ENCODE data around the gene NDUFA3. TPM values are rescaled to one million over a fixed set of nuclear protein-coding genes. Genes with fewer than 3 reads are reported as not detected.

The NDUFA3 gene
- total and polyA plus RNA-seq, 8 donors: 27.7 to 166 (median 50.5) TPM

DNA sequence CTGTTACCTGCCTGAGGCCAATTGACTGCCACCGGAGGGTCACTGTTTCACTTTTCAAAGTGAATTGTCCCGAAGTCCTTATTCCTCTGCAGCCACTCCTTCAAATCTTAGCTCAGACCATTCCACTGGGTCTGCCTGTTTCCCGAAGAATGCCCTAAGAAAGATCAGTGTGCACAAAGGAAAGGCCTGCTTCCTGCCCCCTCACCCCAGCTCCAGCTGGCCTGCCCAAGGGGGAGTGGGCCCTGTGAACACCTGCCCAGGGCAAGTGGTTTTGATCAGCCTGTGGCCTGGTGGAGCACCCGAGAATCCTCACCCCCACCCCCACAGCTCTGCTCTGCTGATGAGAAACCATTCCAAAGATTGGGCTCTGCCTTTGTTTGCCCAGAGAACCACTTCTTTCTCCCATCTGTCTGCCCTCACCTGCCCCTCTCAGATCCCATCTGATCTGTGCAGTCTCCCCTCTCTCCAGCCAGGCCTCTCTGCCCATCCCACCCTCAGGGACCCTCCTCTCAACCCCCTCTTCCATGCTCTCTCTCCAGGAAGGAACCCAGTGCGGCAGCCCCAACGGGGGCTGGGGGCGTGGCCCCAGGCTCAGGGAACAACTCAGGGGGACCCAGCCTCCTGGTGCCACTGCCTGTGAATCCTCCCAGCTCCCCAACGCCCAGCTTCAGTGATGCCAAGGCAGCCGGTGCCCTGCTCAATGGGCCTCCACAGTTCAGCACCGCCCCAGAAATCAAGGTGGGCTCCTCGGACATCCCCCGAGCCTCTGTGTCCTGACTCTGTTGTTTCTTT lies 46.6 kb downstream of the NDUFA3 start:
- no peak for ATAC-seq
- H3K36me3 ChIP-seq: peaks cover 4 to 78% (median 63%) of the 10 kb centered on the region in 3 donors
- intact Hi-C loops (cut with DNase I): no loop called here
- WGBS, 2 donors: 83 to 89% methylated on average over 12 of the region's 12 CpGs
- H3K4me3 ChIP-seq: no peak overlapping the region
- DNase-seq: no peak
- FAIRE-seq: no peak
- H3K9me3 ChIP-seq: no peaks in the 10 kb centered on the region
- TF ChIP-seq, protein P1, sequence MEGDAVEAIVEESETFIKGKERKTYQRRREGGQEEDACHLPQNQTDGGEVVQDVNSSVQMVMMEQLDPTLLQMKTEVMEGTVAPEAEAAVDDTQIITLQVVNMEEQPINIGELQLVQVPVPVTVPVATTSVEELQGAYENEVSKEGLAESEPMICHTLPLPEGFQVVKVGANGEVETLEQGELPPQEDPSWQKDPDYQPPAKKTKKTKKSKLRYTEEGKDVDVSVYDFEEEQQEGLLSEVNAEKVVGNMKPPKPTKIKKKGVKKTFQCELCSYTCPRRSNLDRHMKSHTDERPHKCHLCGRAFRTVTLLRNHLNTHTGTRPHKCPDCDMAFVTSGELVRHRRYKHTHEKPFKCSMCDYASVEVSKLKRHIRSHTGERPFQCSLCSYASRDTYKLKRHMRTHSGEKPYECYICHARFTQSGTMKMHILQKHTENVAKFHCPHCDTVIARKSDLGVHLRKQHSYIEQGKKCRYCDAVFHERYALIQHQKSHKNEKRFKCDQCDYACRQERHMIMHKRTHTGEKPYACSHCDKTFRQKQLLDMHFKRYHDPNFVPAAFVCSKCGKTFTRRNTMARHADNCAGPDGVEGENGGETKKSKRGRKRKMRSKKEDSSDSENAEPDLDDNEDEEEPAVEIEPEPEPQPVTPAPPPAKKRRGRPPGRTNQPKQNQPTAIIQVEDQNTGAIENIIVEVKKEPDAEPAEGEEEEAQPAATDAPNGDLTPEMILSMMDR (IDR thresholded peaks at IDR 0.05): no peak
- no peak overlapping the region for H3K27ac ChIP-seq
- no peaks in the 10 kb centered on the region for H3K27me3 ChIP-seq
- no peaks in the 10 kb centered on the region for H3K4me1 ChIP-seq

DNA sequence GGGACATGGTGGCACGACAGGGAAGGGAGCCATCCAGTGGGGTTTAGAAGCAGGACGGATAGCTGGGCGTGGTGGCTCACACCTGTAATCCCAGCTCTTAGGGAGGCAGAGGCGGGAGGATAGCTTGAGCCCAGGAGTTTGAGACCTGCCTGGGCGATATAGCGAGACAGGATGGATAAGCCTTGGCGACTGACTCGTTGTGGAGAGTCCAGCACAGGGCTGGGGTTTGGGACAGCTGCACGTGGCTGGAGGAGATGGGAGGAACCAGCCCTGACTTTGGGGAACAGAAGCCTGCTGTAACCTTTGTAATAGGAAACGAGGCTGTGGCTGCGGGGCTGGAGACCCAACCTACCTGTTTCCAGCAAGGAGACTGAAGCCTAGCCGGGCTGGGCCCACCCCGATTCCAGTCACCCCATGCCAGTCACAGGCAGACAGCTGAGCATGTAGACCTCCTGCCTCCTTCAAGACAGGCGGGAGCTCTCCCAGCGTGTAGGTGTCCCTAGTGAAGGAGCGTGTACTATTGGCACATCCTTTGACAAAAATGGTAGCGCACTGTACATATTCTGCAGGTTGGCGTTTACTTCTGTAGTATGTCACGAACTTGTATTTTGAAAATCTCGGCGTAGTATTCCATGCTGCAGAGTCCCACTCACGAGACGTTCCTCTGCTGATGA lies 48.8 kb downstream of the NDUFA3 start:
- Histone ChIP-seq H3K4me3 (no peak overlapping the region), H3K4me1 (no peaks in the 10 kb centered on the region), H3K27me3 (no peaks in the 10 kb centered on the region), H3K36me3 (peaks cover 7 to 78% (median 53%) of the 10 kb centered on the region in 3 donors), H3K9me3 (no peaks in the 10 kb centered on the region), H3K27ac (no peak overlapping the region)
- WGBS, 2 donors: 83 to 86% methylated on average over 23 of the region's 23 CpGs
- ATAC-seq (no peak), FAIRE-seq (no peak), DNase-seq (no peak)
- intact Hi-C loops (cut with DNase I): no loop called here
- TF ChIP-seq, protein P1 (IDR thresholded peaks at IDR 0.05): no peak

DNA sequence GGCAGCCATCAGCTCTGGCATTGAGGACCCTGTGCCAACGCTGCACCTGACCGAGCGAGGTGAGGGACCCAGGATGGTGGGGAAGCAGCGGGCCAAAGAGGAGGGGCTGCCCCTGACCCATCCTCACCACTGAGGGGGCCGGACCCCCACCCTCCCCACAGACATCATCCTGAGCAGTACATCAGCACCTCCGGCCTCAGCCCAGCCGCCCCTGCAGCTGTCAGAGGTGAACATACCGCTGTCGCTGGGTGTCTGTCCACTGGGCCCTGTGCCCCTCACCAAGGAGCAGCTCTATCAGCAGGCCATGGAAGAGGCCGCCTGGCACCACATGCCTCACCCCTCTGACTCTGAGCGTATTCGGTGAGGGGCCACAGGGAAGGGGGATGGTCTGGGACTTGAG lies 49.6 kb downstream of the NDUFA3 start:
- peaks cover 8 to 78% (median 49%) of the 10 kb centered on the region in 3 donors for H3K36me3 ChIP-seq
- ATAC-seq (no peak), DNase-seq (no peak), FAIRE-seq (no peak)
- intact Hi-C loops (cut with DNase I): no loop called here
- H3K4me3 ChIP-seq: no peak overlapping the region
- H3K9me3 ChIP-seq: no peaks in the 10 kb centered on the region
- WGBS, 2 donors: 87 to 90% methylated on average over 12 of the region's 12 CpGs
- no peaks in the 10 kb centered on the region for H3K4me1 ChIP-seq
- no peak overlapping the region for H3K27ac ChIP-seq
- TF ChIP-seq, protein P1 (IDR thresholded peaks at IDR 0.05): no peak
- H3K27me3 ChIP-seq: no peaks in the 10 kb centered on the region

DNA sequence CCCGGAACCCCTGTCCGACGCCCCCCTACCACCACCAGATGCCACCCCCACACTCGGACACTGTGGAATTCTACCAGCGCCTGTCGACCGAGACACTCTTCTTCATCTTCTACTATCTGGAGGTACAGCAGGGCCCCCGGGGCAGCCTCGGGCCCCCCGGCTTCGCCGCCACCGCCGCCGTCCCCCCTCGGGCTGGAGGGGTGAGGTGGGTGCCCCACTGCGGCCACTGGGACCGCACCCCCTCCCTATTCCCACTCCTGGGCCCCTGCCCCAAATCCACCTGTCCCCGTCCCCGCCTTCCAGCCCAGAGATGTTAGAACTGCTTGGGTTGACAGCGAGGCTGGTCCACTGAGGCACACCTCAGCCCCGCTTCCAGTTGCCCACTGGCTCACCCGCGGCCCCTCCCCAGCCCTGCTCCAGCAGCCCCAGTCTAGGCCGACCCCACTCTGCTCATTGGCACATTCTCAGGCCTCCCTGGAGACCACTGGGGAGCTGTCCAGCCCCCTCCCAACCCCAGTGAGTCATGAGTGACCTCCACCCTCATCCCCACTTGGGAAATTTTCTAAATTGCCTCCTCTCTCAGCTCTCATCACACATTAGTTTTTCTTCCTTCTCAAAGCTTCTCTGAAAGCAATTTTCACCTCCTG lies 50.3 kb downstream of the NDUFA3 start:
- FAIRE-seq (no peak), DNase-seq (peak in 1 of 6 donors; percentile 41), ATAC-seq (peak in 2 of 4 donors; percentile 15 to 17)
- H3K4me1 ChIP-seq: no peaks in the 10 kb centered on the region
- no peaks in the 10 kb centered on the region for H3K9me3 ChIP-seq
- 88 to 91% methylated on average over 24 to 25 of the region's 25 CpGs for WGBS, 2 donors
- no peak overlapping the region for H3K27ac ChIP-seq
- intact Hi-C loops (cut with DNase I): no loop called here
- TF ChIP-seq, protein P1 (IDR thresholded peaks at IDR 0.05): no peak
- peaks cover 8 to 79% (median 46%) of the 10 kb centered on the region in 3 donors for H3K36me3 ChIP-seq
- no peak overlapping the region for H3K4me3 ChIP-seq
- no peaks in the 10 kb centered on the region for H3K27me3 ChIP-seq

All from pancreas (tissue), 10 donors.